ENCODE results near the gene TMCC2. TPM values are rescaled to one million over a fixed set of nuclear protein-coding genes. Genes with fewer than 3 reads are reported as not detected.

Gene TMCC2
- total RNA-seq, 1 donor from 2014 or later = 10.6 TPM

- no peaks in the 10 kb centered on the region for H3K27me3 Mint-ChIP-seq (ENCODE audit: low read depth, unreplicated experiment)
- no peaks in the 10 kb centered on the region for H3K9me3 Mint-ChIP-seq (ENCODE audit: unreplicated experiment)
- TF ChIP-seq EZH2 (IDR thresholded peaks at IDR 0.05; ENCODE audit: insufficient read depth, low read length) = no peak
- TF ChIP-seq CTCF (IDR thresholded peaks at IDR 0.05; ENCODE audit: insufficient read depth, low read depth, low read length) = no peak
- no peak overlapping the region for H3K4me3 Mint-ChIP-seq (ENCODE audit: unreplicated experiment)
- H4K20me1 ChIP-seq (ENCODE audit: insufficient read depth, low read length) = no peaks in the 10 kb centered on the region
- no peak overlapping the region for H3K4me3 ChIP-seq (ENCODE audit: insufficient read depth, low read depth, low read length)
- H3K4me2 ChIP-seq (ENCODE audit: low read length) = no peak overlapping the region
- H3K27ac ChIP-seq (ENCODE audit: low read depth, low read length) = no peak overlapping the region
- peaks cover 19% of the 10 kb centered on the region for H3K4me1 ChIP-seq (ENCODE audit: insufficient read depth, low read length)
- H2AFZ ChIP-seq (ENCODE audit: low read depth, low read length) = no peak overlapping the region
- H3K79me2 ChIP-seq (ENCODE audit: insufficient read depth, low read length) = no peaks in the 10 kb centered on the region
- peaks cover 8% of the 10 kb centered on the region for H3K36me3 Mint-ChIP-seq (ENCODE audit: low read depth, unreplicated experiment)
- H3K27me3 ChIP-seq (ENCODE audit: insufficient read depth, low read length) = no peaks in the 10 kb centered on the region
- H3K9ac ChIP-seq (ENCODE audit: low read length) = no peak overlapping the region
- no peaks in the 10 kb centered on the region for H3K9me3 ChIP-seq (ENCODE audit: insufficient read depth, low read depth, low read length)
- peak overlapping the region; percentile 27 for H3K27ac Mint-ChIP-seq (ENCODE audit: unreplicated experiment)
- no peak for FAIRE-seq
- H3K4me1 Mint-ChIP-seq (ENCODE audit: low read depth, unreplicated experiment) = peaks cover 11% of the 10 kb centered on the region
- DNase-seq (ENCODE audit: low read depth) = no peak
- no peaks in the 10 kb centered on the region for H3K36me3 ChIP-seq (ENCODE audit: insufficient read depth, low read length)
These were observed 46.4 kb downstream of the TMCC2 start for GRCh38 chr1:205274041-205274691.

GRCh38 chr1:205275133-205275532, 47.4 kb downstream of the TMCC2 start:
- DNase-seq (ENCODE audit: low read depth) = no peak
- no peaks in the 10 kb centered on the region for H3K9me3 ChIP-seq (ENCODE audit: insufficient read depth, low read depth, low read length)
- no peaks in the 10 kb centered on the region for H3K9me3 Mint-ChIP-seq (ENCODE audit: unreplicated experiment)
- H3K9ac ChIP-seq (ENCODE audit: low read length) = no peak overlapping the region
- H3K4me1 Mint-ChIP-seq (ENCODE audit: low read depth, unreplicated experiment) = peaks cover 11% of the 10 kb centered on the region
- H2AFZ ChIP-seq (ENCODE audit: low read depth, low read length) = no peak overlapping the region
- TF ChIP-seq EZH2 (IDR thresholded peaks at IDR 0.05; ENCODE audit: insufficient read depth, low read length) = no peak
- no peaks in the 10 kb centered on the region for H3K36me3 ChIP-seq (ENCODE audit: insufficient read depth, low read length)
- no peaks in the 10 kb centered on the region for H3K27me3 ChIP-seq (ENCODE audit: insufficient read depth, low read length)
- no peak overlapping the region for H3K4me3 Mint-ChIP-seq (ENCODE audit: unreplicated experiment)
- no peak overlapping the region for H3K4me3 ChIP-seq (ENCODE audit: insufficient read depth, low read depth, low read length)
- no peaks in the 10 kb centered on the region for H3K79me2 ChIP-seq (ENCODE audit: insufficient read depth, low read length)
- FAIRE-seq = no peak
- no peak overlapping the region for H3K27ac Mint-ChIP-seq (ENCODE audit: unreplicated experiment)
- H3K4me1 ChIP-seq (ENCODE audit: insufficient read depth, low read length) = peaks cover 19% of the 10 kb centered on the region
- H3K27me3 Mint-ChIP-seq (ENCODE audit: low read depth, unreplicated experiment) = no peaks in the 10 kb centered on the region
- peaks cover 9% of the 10 kb centered on the region for H3K36me3 Mint-ChIP-seq (ENCODE audit: low read depth, unreplicated experiment)
- no peaks in the 10 kb centered on the region for H4K20me1 ChIP-seq (ENCODE audit: insufficient read depth, low read length)
- H3K27ac ChIP-seq (ENCODE audit: low read depth, low read length) = no peak overlapping the region
- H3K4me2 ChIP-seq (ENCODE audit: low read length) = no peak overlapping the region

- no peak for DNase-seq (ENCODE audit: low read depth)
- TF ChIP-seq CTCF (IDR thresholded peaks at IDR 0.05; ENCODE audit: insufficient read depth, low read depth, low read length) = no peak
- no peak for TF ChIP-seq EZH2 (IDR thresholded peaks at IDR 0.05; ENCODE audit: insufficient read depth, low read length)
- H3K79me2 ChIP-seq (ENCODE audit: insufficient read depth, low read length) = no peaks in the 10 kb centered on the region
- no peaks in the 10 kb centered on the region for H3K36me3 ChIP-seq (ENCODE audit: insufficient read depth, low read length)
- H3K36me3 Mint-ChIP-seq (ENCODE audit: low read depth, unreplicated experiment) = peaks cover 4% of the 10 kb centered on the region
- H3K27me3 Mint-ChIP-seq (ENCODE audit: low read depth, unreplicated experiment) = no peaks in the 10 kb centered on the region
- H3K4me2 ChIP-seq (ENCODE audit: low read length) = no peak overlapping the region
- no peak overlapping the region for H3K27ac ChIP-seq (ENCODE audit: low read depth, low read length)
- FAIRE-seq = no peak
- H4K20me1 ChIP-seq (ENCODE audit: insufficient read depth, low read length) = no peaks in the 10 kb centered on the region
- no peaks in the 10 kb centered on the region for H3K27me3 ChIP-seq (ENCODE audit: insufficient read depth, low read length)
- H3K4me1 Mint-ChIP-seq (ENCODE audit: low read depth, unreplicated experiment) = peaks cover 8% of the 10 kb centered on the region
- peaks cover 3% of the 10 kb centered on the region for H3K9me3 Mint-ChIP-seq (ENCODE audit: unreplicated experiment)
- H2AFZ ChIP-seq (ENCODE audit: low read depth, low read length) = no peak overlapping the region
- no peak overlapping the region for H3K4me3 Mint-ChIP-seq (ENCODE audit: unreplicated experiment)
- peaks cover 12% of the 10 kb centered on the region for H3K4me1 ChIP-seq (ENCODE audit: insufficient read depth, low read length)
- no peaks in the 10 kb centered on the region for H3K9me3 ChIP-seq (ENCODE audit: insufficient read depth, low read depth, low read length)
- H3K9ac ChIP-seq (ENCODE audit: low read length) = no peak overlapping the region
- no peak overlapping the region for H3K27ac Mint-ChIP-seq (ENCODE audit: unreplicated experiment)
- H3K4me3 ChIP-seq (ENCODE audit: insufficient read depth, low read depth, low read length) = no peak overlapping the region
These were observed 48.4 kb downstream of the TMCC2 start for GRCh38 chr1:205275916-205276688.

Data from astrocyte (in vitro differentiated cells and primary cell).